Measurements from ENCODE around the gene NRCAM.

Gene NRCAM

GRCh38 chr7:108492742-108493141, 36.5 kb upstream of the NRCAM start:
- no peaks in the 10 kb centered on the region for H4K20me1 ChIP-seq (ENCODE audit: low read depth, low read length)
- H3K79me2 ChIP-seq (ENCODE audit: insufficient read depth, low read length), result no peaks in the 10 kb centered on the region
- TF ChIP-seq EZH2phosphoT487 (conservative IDR thresholded peaks at IDR 0.05; ENCODE audit: low read length) (no peak), CTCF (IDR thresholded peaks at IDR 0.05; ENCODE audit: insufficient read depth, low read length, poor library complexity, severe bottlenecking) (no peak)
- H3K27ac ChIP-seq (ENCODE audit: low read depth, low read length), result no peak overlapping the region
- no peaks in the 10 kb centered on the region for H3K9me3 ChIP-seq (ENCODE audit: insufficient read depth, low read length)
- H3F3A ChIP-seq (ENCODE audit: insufficient read depth), result no peaks in the 10 kb centered on the region
- H3K4me2 ChIP-seq (ENCODE audit: low read depth, low read length, poor library complexity, severe bottlenecking), result no peak overlapping the region
- H3K27me3 ChIP-seq (ENCODE audit: low read length), result no peaks in the 10 kb centered on the region
- H2AFZ ChIP-seq (ENCODE audit: low read depth, low read length, severe bottlenecking), result no peak overlapping the region
- H3K9ac ChIP-seq (ENCODE audit: low read length), result no peak overlapping the region
- H3K9me2 ChIP-seq (replicated peaks; ENCODE audit: insufficient read depth, low read length), result no peaks in the 10 kb centered on the region
- H3K36me3 ChIP-seq (ENCODE audit: low read length), result peaks cover 27% of the 10 kb centered on the region
- H3K4me3 ChIP-seq (ENCODE audit: insufficient read depth, low read length, poor library complexity, severe bottlenecking), result no peak overlapping the region

- Histone ChIP-seq H3K9me3 (ENCODE audit: insufficient read depth, low read length) (no peaks in the 10 kb centered on the region), H4K20me1 (ENCODE audit: low read depth, low read length) (no peaks in the 10 kb centered on the region), H3K27ac (ENCODE audit: low read depth, low read length) (no peak overlapping the region), H3K9me2 (replicated peaks; ENCODE audit: insufficient read depth, low read length) (no peaks in the 10 kb centered on the region), H3K4me3 (ENCODE audit: insufficient read depth, low read length, poor library complexity, severe bottlenecking) (no peak overlapping the region), H2AFZ (ENCODE audit: low read depth, low read length, severe bottlenecking) (no peak overlapping the region), H3K79me2 (ENCODE audit: insufficient read depth, low read length) (no peaks in the 10 kb centered on the region), H3K9ac (ENCODE audit: low read length) (no peak overlapping the region), H3K27me3 (ENCODE audit: low read length) (no peaks in the 10 kb centered on the region), H3F3A (ENCODE audit: insufficient read depth) (no peaks in the 10 kb centered on the region; the same call in 1 of the 2 replicates), H3K4me2 (ENCODE audit: low read depth, low read length, poor library complexity, severe bottlenecking) (no peak overlapping the region), H3K36me3 (ENCODE audit: low read length) (peaks cover 18% of the 10 kb centered on the region)
- TF ChIP-seq CTCF (IDR thresholded peaks at IDR 0.05; ENCODE audit: insufficient read depth, low read length, poor library complexity, severe bottlenecking) (no peak), EZH2phosphoT487 (conservative IDR thresholded peaks at IDR 0.05; ENCODE audit: low read length) (no peak)
Observed at GRCh38 chr7:108488768-108489538, 32.7 kb upstream of the NRCAM start.

- Histone ChIP-seq H3K9me2 (replicated peaks; ENCODE audit: insufficient read depth, low read length) (no peaks in the 10 kb centered on the region), H4K20me1 (ENCODE audit: low read depth, low read length) (no peaks in the 10 kb centered on the region), H3K27ac (ENCODE audit: low read depth, low read length) (no peak overlapping the region), H2AFZ (ENCODE audit: low read depth, low read length, severe bottlenecking) (no peak overlapping the region), H3K4me3 (ENCODE audit: insufficient read depth, low read length, poor library complexity, severe bottlenecking) (no peak overlapping the region), H3K79me2 (ENCODE audit: insufficient read depth, low read length) (no peaks in the 10 kb centered on the region), H3F3A (ENCODE audit: insufficient read depth) (no peaks in the 10 kb centered on the region; the same call in 1 of the 2 replicates), H3K9ac (ENCODE audit: low read length) (no peak overlapping the region), H3K9me3 (ENCODE audit: insufficient read depth, low read length) (no peaks in the 10 kb centered on the region), H3K36me3 (ENCODE audit: low read length) (peaks cover 24% of the 10 kb centered on the region), H3K4me2 (ENCODE audit: low read depth, low read length, poor library complexity, severe bottlenecking) (no peak overlapping the region), H3K27me3 (ENCODE audit: low read length) (no peaks in the 10 kb centered on the region)
- TF ChIP-seq CTCF (IDR thresholded peaks at IDR 0.05; ENCODE audit: insufficient read depth, low read length, poor library complexity, severe bottlenecking) (no peak), EZH2phosphoT487 (conservative IDR thresholded peaks at IDR 0.05; ENCODE audit: low read length) (no peak)
Observed at GRCh38 chr7:108487646-108488045, 31.4 kb upstream of the NRCAM start.

All from SU-DHL-6 (cell line).